ACC112 (cell line): Measurements from ENCODE around the gene SOX12.
"Not testable (repeated sequence)": the region's sequence is repeated elsewhere in the genome, so short reads cannot be mapped to it uniquely, and the experiment has no call there.

Source experiments
- H2AFZ ChIP-seq: fragments of 200-600 bp; sonication (generic); one replicate; pipeline ENCODE4 v1.6.0; 2017; ENCODE audit warnings: antibody characterized with exemption, low read length; ENCODE audit not compliant: unreplicated experiment
- H3K27ac ChIP-seq: fragments of 200-600 bp; sonication (generic); 2 replicates; pipeline ENCODE4 v1.5.1; 2014; ENCODE audit warnings: low read depth, mild to moderate bottlenecking, antibody characterized with exemption, low read length, moderate library complexity
- H3K27me3 ChIP-seq: fragments of 200-600 bp; sonication (generic); 2 replicates; pipeline ENCODE4 v1.6.1; 2014; ENCODE audit warnings: mild to moderate bottlenecking, antibody characterized with exemption, low read length, moderate library complexity, mixed read lengths; ENCODE audit not compliant: insufficient read depth
- H3K36me3 ChIP-seq: fragments of 200-600 bp; sonication (generic); 2 replicates; pipeline ENCODE4 v1.6.1; 2016; ENCODE audit warnings: mild to moderate bottlenecking, antibody characterized with exemption, low read length, moderate library complexity, mixed read lengths; ENCODE audit not compliant: insufficient read depth
- H3K4me1 ChIP-seq: fragments of 200-600 bp; sonication (generic); one replicate; pipeline ENCODE4 v1.6.1; 2016; ENCODE audit warnings: low read length, mixed read lengths; ENCODE audit not compliant: insufficient read depth, unreplicated experiment, control insufficient read depth
- H3K4me3 ChIP-seq: fragments of 200-600 bp; sonication (generic); 2 replicates; pipeline ENCODE4 v1.5.1; 2014; ENCODE audit warnings: mild to moderate bottlenecking, low read depth, low read length
- H3K79me2 ChIP-seq: fragments of 200-600 bp; sonication (generic); one replicate; pipeline ENCODE4 v1.6.0; 2016; ENCODE audit warnings: low read length; ENCODE audit not compliant: control insufficient read depth, unreplicated experiment, insufficient read depth

The SOX12 gene

GRCh38 chr20:364905-365794 lies 39.8 kb downstream of the SOX12 start:
- no peak overlapping the region for H3K27ac ChIP-seq
- no peaks in the 10 kb centered on the region for H3K79me2 ChIP-seq
- no peak overlapping the region for H2AFZ ChIP-seq
- H3K36me3 ChIP-seq = no peaks in the 10 kb centered on the region
- H3K4me1 ChIP-seq = peaks cover 19% of the 10 kb centered on the region
- no peak overlapping the region for H3K4me3 ChIP-seq
- no peaks in the 10 kb centered on the region for H3K27me3 ChIP-seq

- Histone ChIP-seq H3K27me3 (no peaks in the 10 kb centered on the region), H3K27ac (no peak overlapping the region), H3K36me3 (no peaks in the 10 kb centered on the region), H2AFZ (no peak overlapping the region), H3K4me1 (peaks cover 19% of the 10 kb centered on the region), H3K4me3 (no peak overlapping the region), H3K79me2 (no peaks in the 10 kb centered on the region)
These were observed 40.8 kb downstream of the SOX12 start for GRCh38 chr20:366041-366718.

- Histone ChIP-seq H3K4me3 (no peak overlapping the region), H3K36me3 (no peaks in the 10 kb centered on the region), H3K27ac (no peak overlapping the region), H3K27me3 (no peaks in the 10 kb centered on the region), H2AFZ (no peak overlapping the region), H3K4me1 (peaks cover 27% of the 10 kb centered on the region), H3K79me2 (no peaks in the 10 kb centered on the region)
These were observed 41.5 kb downstream of the SOX12 start for GRCh38 chr20:366719-367485.

DNA sequence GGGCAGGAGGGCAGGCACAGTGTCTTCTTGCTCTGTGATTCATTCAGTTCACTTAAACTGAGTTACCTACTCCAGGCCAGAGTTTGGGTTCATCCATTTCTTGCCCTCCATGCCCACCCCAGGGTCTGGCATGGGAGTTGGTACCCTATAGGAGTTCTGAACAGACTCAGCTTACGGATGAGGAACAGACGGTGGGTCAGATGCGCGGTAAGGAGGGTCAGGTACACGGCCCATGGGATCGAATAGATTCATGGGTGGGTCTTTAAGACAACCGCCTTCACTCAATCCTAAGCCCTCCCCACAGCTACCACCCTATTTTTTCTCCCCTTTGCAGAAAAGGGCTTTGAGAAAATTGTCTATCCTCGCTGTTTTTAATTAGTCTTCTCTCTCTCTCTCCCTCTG lies 42.1 kb downstream of the SOX12 start:
- no peak overlapping the region for H2AFZ ChIP-seq
- H3K27ac ChIP-seq = no peak overlapping the region
- no peaks in the 10 kb centered on the region for H3K27me3 ChIP-seq
- H3K36me3 ChIP-seq = no peaks in the 10 kb centered on the region
- peaks cover 32% of the 10 kb centered on the region for H3K4me1 ChIP-seq
- no peaks in the 10 kb centered on the region for H3K79me2 ChIP-seq
- no peak overlapping the region for H3K4me3 ChIP-seq

- no peak overlapping the region for H3K4me3 ChIP-seq
- H3K27me3 ChIP-seq = no peaks in the 10 kb centered on the region
- H3K4me1 ChIP-seq = peaks cover 35% of the 10 kb centered on the region
- H3K36me3 ChIP-seq = no peaks in the 10 kb centered on the region
- H3K27ac ChIP-seq = no peak overlapping the region
- H2AFZ ChIP-seq = no peak overlapping the region
- H3K79me2 ChIP-seq = no peaks in the 10 kb centered on the region
These were observed 43.6 kb downstream of the SOX12 start for GRCh38 chr20:368915-369314.

- H3K27me3 ChIP-seq = no peaks in the 10 kb centered on the region
- no peak overlapping the region for H2AFZ ChIP-seq
- no peak overlapping the region for H3K4me3 ChIP-seq
- H3K36me3 ChIP-seq = no peaks in the 10 kb centered on the region
- H3K27ac ChIP-seq = no peak overlapping the region
- peaks cover 33% of the 10 kb centered on the region for H3K4me1 ChIP-seq
- no peaks in the 10 kb centered on the region for H3K79me2 ChIP-seq
These were observed 44.8 kb downstream of the SOX12 start for GRCh38 chr20:370151-370600.

GRCh38 chr20:370977-371754 lies 45.8 kb downstream of the SOX12 start:
- no peaks in the 10 kb centered on the region for H3K36me3 ChIP-seq
- H3K4me3 ChIP-seq = no peak overlapping the region
- H3K27me3 ChIP-seq = no peaks in the 10 kb centered on the region
- peak overlapping the region; percentile 85 for H3K27ac ChIP-seq
- no peaks in the 10 kb centered on the region for H3K79me2 ChIP-seq
- H3K4me1 ChIP-seq = peaks cover 33% of the 10 kb centered on the region
- H2AFZ ChIP-seq = no peak overlapping the region

DNA sequence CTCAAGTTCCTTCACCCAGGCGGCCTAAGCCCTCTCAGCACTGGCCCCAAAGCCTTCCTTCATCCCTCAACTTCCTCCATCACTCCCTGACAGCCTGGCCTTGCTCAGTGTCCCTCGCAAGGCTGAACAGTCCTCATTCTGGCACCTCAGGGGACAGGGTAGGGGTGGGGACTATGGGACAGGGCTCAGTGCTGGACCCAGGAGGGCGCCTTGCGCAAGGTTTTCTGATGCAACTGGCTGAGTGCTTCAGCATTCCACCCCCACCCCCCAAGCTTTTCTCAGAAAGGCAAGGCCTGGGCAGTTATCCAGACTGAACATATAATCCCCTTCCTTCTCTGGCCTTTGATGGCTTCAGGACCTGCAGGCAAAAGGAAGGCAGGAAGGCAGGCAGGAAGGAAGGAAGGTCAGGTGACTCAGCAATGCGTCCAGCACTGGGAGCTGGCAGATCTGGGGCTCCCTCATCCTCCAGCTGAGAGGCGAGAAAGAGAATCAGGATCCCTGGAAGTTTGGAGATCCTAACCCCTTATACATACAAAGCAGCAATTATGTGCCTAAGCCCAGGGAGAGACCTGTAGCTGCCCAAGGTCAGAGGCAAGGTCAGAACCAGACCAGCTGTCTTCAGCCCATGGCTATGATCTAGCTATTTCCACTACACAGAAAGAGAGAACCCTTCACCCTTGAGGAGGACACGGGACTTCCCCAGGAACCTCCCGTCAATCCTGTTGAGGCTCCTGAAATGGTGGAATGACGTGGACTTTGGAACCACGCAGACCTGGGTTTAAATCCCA lies 46.6 kb downstream of the SOX12 start:
- H3K27ac ChIP-seq = peak overlapping the region; percentile 85
- H2AFZ ChIP-seq = no peak overlapping the region
- H3K36me3 ChIP-seq = no peaks in the 10 kb centered on the region
- H3K79me2 ChIP-seq = no peaks in the 10 kb centered on the region
- H3K4me3 ChIP-seq = no peak overlapping the region
- no peaks in the 10 kb centered on the region for H3K27me3 ChIP-seq
- H3K4me1 ChIP-seq = peaks cover 33% of the 10 kb centered on the region

- H3K4me3 ChIP-seq, H3K27me3 ChIP-seq, H3K36me3 ChIP-seq, H3K79me2 ChIP-seq, H2AFZ ChIP-seq: not testable (repeated sequence)
- H3K4me1 ChIP-seq = peaks cover 33% of the 10 kb centered on the region
- H3K27ac ChIP-seq = peak overlapping the region; percentile 85
These were observed 47.3 kb downstream of the SOX12 start for GRCh38 chr20:372543-373082.
